ENCODE data around the gene TIGAR.

- TF ChIP-seq, protein P1, sequence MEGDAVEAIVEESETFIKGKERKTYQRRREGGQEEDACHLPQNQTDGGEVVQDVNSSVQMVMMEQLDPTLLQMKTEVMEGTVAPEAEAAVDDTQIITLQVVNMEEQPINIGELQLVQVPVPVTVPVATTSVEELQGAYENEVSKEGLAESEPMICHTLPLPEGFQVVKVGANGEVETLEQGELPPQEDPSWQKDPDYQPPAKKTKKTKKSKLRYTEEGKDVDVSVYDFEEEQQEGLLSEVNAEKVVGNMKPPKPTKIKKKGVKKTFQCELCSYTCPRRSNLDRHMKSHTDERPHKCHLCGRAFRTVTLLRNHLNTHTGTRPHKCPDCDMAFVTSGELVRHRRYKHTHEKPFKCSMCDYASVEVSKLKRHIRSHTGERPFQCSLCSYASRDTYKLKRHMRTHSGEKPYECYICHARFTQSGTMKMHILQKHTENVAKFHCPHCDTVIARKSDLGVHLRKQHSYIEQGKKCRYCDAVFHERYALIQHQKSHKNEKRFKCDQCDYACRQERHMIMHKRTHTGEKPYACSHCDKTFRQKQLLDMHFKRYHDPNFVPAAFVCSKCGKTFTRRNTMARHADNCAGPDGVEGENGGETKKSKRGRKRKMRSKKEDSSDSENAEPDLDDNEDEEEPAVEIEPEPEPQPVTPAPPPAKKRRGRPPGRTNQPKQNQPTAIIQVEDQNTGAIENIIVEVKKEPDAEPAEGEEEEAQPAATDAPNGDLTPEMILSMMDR (IDR thresholded peaks at IDR 0.05): no peak
- TF ChIP-seq POLR2AphosphoS5 (IDR thresholded peaks at IDR 0.05): no peak
Measured at GRCh38 chr12:4372653-4373052, 51.6 kb downstream of the TIGAR start.
